Heart left ventricle (tissue), 16 donors: ENCODE data around the gene EIPR1. TPM values are rescaled to one million over a fixed set of nuclear protein-coding genes. Genes with fewer than 3 reads are reported as not detected.

ENCODE experiments used
- ATAC-seq, 4 donors: fragments of 200-7000 bp; cut with Tn5 transposase; one replicate each; pipeline ENCODE4 v1.9.1; 2020 to 2022; ENCODE audit warnings: moderate library complexity in 4 of 4, mild to moderate bottlenecking in 3 of 4, moderate number of reproducible peaks in 1 of 4
- DNase-seq, 5 donors: peaks; one replicate each; pipeline ENCODE4 v3.0.0-alpha.2; 2020
- H3K27ac ChIP-seq, 12 donors: fragments of 200-600 bp; sonication (generic) in 4 of 12; one replicate each; pipeline versions ENCODE4 v1.5.0 to v1.8.0; 2016 to 2022; ENCODE audit warnings: mild to moderate bottlenecking in 2 of 12
- H3K27me3 ChIP-seq, 9 donors: fragments of 200-600 bp; sonication (generic) in 2 of 9; one replicate each; pipeline versions ENCODE4 v1.5.1 to v1.8.0; 2016 to 2022; ENCODE audit warnings: mild to moderate bottlenecking in 3 of 9
- H3K36me3 ChIP-seq, 9 donors: fragments of 200-600 bp; sonication (generic) in 2 of 9; one replicate each; pipeline versions ENCODE4 v1.5.0 to v1.8.0; 2018 to 2022; ENCODE audit warnings: mild to moderate bottlenecking in 2 of 9
- H3K4me1 ChIP-seq, 12 donors: fragments of 200-600 bp; sonication (generic) in 4 of 12; one replicate each; pipeline versions ENCODE4 v1.5.0 to v1.8.0; 2016 to 2022; ENCODE audit warnings: mild to moderate bottlenecking in 3 of 12
- H3K4me3 ChIP-seq, 12 donors: fragments of 200-600 bp; sonication (generic) in 4 of 12; one replicate each; pipeline versions ENCODE4 v1.5.0 to v1.8.0; 2017 to 2022; ENCODE audit warnings: mild to moderate bottlenecking in 9 of 12, moderate library complexity in 4 of 12
- H3K9me3 ChIP-seq, 12 donors: fragments of 200-600 bp; sonication (generic) in 4 of 12; one replicate each; pipeline versions ENCODE4 v1.5.0 to v1.8.0; 2016 to 2022; ENCODE audit warnings: mild to moderate bottlenecking in 1 of 12
- POLR2A ChIP-seq, 2 donors: fragments of 450-650 bp; IDR thresholded peaks; one replicate each; pipeline ENCODE4 v1.6.1; 2017; ENCODE audit warnings: antibody characterized with exemption in 2 of 2, mild to moderate bottlenecking in 2 of 2, moderate library complexity in 2 of 2
- WGBS, 4 donors: extraction: QIAGEN DNeasy Blood & Tissue Kit in 2 of 4; methylation state at CpG; one replicate each; pipeline versions ENCODE4 v1.1.5 to v1.1.7; 2013 to 2018; 5-methylcytosine and 5-hydroxymethylcytosine counted together
- intact Hi-C, 10 donors: fragments of 100-400 bp; cut with DNase I; formaldehyde crosslinking; loops; one replicate each; pipeline versions ENCODE4 v1.11.1 to v1.14.2; 2022
- polyA plus RNA-seq, 2 donors: library from polyadenylated mRNA; stranded (reverse); fragments of 200-250 nt; gene quantifications; one replicate each; pipeline ENCODE4 v1.2.3, GENCODE V29; 2013
- total RNA-seq, 9 donors: library from RNA; depleted of rRNA in 2 of 9; stranded (reverse); fragments of >200 nt in 2 of 9; fragmentation: NEBNext Ultra II Directional in 3 of 9; extraction: Animal tissue kit (Norgen Biotek cat#: 25700) in 3 of 9; gene quantifications; one replicate each; pipeline versions ENCODE4 v1.1.0 to v1.2.4, GENCODE V29; 2016 to 2023
- TF ChIP-seq, protein P1 (sequence below), 12 donors: fragments of 200-600 bp; sonication (generic) in 4 of 12; IDR thresholded peaks; one replicate each; pipeline versions ENCODE4 v1.5.0 to v1.8.0; 2018 to 2022; ENCODE audit warnings: antibody characterized with exemption in 12 of 12, mild to moderate bottlenecking in 5 of 12
- donor health status: ischemic (EF 13 %, LVEDD 7.1; RV severe dilation, severe dysfunction).
- donor health status: healthy with polysubstance abuse.
- donor health status: DM: no; HTN: yes; CAD: no.
- donor health status: DM: no; HTN: no; CAD: no.
- donor health status: ischemic (EF 25% LVEDD 6.9; RV normal size, moderate dysfunction).
- donor health status: ischemic (EF 25% LVEDD 5.7; RV mildly dilated, moderate dysfunction).
- donor health status: healthy.
- donor health status: DM: yes; HTN: yes; CAD: no.
- donor health status: ischemic (EF 35%, LVEDD 5.7; RV mildly dilated, moderate dysfunction).
- donor health status: nonischemic (EF 11% LVEDD 7.7; RV severe dilation, severe dysfunction).
- donor health status: DM: yes; HTN: yes; CAD: no.
- donor health status: PGD.
- donor health status: ischemic (EF 29% LVEDD 5.4; RV normal size, mild dysfunction).
- donor health status: nonischemic (EF 23%, LVEDD 6.1; RV moderate dilation, normal function).

The EIPR1 gene
- total and polyA plus RNA-seq, 11 donors = 7.9 to 26.1 (median 13.3) TPM

DNA sequence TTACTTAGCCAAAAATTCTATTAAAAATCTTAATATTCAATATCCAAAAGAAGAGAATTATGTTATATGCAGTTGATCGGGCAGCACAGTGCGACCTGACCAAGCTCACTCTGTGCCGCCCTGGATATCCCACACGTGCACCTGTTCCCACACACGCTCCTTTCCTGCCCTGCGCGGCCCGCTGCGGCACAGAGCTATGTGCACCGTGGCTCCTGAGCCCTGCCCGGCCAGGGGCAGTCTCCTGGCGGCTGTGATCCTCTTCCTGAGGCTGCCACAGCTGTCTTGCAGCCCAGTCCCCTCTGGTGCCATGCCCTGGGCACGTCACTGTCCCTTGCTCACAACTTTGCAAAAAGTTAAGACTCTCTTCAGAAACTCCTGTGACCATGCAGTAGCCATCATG, 31.2 kb upstream of the EIPR1 start:
- Histone ChIP-seq H3K36me3 (peaks cover 0 to 26% (median 0%) of the 10 kb centered on the region in 9 donors), H3K9me3 (no peaks in the 10 kb centered on the region), H3K4me3 (no peak overlapping the region), H3K27ac (no peak overlapping the region), H3K27me3 (no peaks in the 10 kb centered on the region), H3K4me1 (peaks cover 0 to 28% (median 11%) of the 10 kb centered on the region in 12 donors)
- ATAC-seq = peak in 1 of 4 donors; percentile 21
- intact Hi-C loops = no loop called here
- 95 to 98% (median 97%) methylated on average over 13 of the region's 13 CpGs for WGBS, 4 donors
- no peak for DNase-seq
- no peak for TF ChIP-seq POLR2A (IDR thresholded peaks at IDR 0.05)
- TF ChIP-seq, protein P1, sequence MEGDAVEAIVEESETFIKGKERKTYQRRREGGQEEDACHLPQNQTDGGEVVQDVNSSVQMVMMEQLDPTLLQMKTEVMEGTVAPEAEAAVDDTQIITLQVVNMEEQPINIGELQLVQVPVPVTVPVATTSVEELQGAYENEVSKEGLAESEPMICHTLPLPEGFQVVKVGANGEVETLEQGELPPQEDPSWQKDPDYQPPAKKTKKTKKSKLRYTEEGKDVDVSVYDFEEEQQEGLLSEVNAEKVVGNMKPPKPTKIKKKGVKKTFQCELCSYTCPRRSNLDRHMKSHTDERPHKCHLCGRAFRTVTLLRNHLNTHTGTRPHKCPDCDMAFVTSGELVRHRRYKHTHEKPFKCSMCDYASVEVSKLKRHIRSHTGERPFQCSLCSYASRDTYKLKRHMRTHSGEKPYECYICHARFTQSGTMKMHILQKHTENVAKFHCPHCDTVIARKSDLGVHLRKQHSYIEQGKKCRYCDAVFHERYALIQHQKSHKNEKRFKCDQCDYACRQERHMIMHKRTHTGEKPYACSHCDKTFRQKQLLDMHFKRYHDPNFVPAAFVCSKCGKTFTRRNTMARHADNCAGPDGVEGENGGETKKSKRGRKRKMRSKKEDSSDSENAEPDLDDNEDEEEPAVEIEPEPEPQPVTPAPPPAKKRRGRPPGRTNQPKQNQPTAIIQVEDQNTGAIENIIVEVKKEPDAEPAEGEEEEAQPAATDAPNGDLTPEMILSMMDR (IDR thresholded peaks at IDR 0.05) = no peak

DNA sequence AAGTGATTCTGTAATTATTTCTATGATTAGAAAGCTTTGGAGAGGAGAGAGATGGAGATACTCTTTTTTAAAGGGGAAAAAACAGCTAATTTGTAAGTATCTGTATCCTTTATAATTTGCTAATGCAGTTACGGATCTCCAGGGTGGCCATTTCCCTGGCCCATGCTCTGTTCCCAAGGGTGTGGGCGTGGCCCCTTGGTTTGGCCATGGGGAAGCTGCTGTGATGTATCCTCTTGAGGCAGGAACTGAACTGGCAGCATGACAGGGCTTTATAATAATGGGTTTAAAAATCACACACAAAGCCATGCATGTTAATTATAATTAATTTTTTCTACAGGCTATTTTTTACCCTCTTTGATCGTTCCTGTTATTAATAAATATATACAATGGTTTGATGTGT, 28.9 kb upstream of the EIPR1 start:
- no peak for TF ChIP-seq POLR2A (IDR thresholded peaks at IDR 0.05)
- TF ChIP-seq, protein P1 (IDR thresholded peaks at IDR 0.05) = no peak
- intact Hi-C loops = no loop called here
- Histone ChIP-seq H3K27ac (peak overlapping the region in 9 of 12 donors; percentile 1 to 61 (median 43)), H3K27me3 (no peaks in the 10 kb centered on the region), H3K4me1 (peaks cover 0 to 28% (median 11%) of the 10 kb centered on the region in 12 donors), H3K4me3 (no peak overlapping the region), H3K9me3 (no peaks in the 10 kb centered on the region), H3K36me3 (peaks cover 0 to 47% (median 15%) of the 10 kb centered on the region in 9 donors)
- ATAC-seq = peak in 2 of 4 donors; percentile 65 to 82
- peak; percentile 43 to 75 (median 70) for DNase-seq
- 53 to 66% (median 57%) methylated on average over 3 of the region's 3 CpGs for WGBS, 4 donors

DNA sequence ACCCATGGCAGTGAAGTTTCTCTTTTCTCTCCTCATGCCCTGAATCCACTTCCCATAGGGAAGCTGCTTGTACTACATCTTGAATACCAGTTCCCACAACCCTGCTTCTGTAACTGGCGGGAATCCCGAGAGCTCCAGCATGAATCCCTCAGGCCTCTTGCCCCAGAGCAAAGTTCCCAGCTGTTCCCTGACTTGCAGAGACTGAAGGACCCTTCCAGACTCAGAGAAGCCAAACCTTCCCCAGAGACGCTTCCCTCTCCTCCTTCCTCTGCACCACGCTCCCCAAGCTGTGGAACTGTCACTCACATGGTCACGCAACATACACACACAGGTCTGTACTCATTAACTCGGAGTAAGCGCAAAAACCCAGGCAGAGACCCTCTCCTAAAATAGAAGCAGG, 28.3 kb upstream of the EIPR1 start:
- DNase-seq (peak in 4 of 5 donors; percentile 44 to 69 (median 50)), ATAC-seq (peak in 3 of 4 donors; percentile 57 to 69 (median 58))
- Histone ChIP-seq H3K4me1 (peaks cover 0 to 33% (median 13%) of the 10 kb centered on the region in 12 donors), H3K27ac (peak overlapping the region in 10 of 12 donors; percentile 1 to 61 (median 30)), H3K4me3 (no peak overlapping the region), H3K36me3 (peaks cover 0 to 51% (median 21%) of the 10 kb centered on the region in 9 donors), H3K27me3 (no peaks in the 10 kb centered on the region), H3K9me3 (no peaks in the 10 kb centered on the region)
- intact Hi-C loops = no loop called here
- 71 to 76% (median 76%) methylated on average over 7 of the region's 7 CpGs for WGBS, 4 donors
- TF ChIP-seq, protein P1 (IDR thresholded peaks at IDR 0.05) = no peak

DNA sequence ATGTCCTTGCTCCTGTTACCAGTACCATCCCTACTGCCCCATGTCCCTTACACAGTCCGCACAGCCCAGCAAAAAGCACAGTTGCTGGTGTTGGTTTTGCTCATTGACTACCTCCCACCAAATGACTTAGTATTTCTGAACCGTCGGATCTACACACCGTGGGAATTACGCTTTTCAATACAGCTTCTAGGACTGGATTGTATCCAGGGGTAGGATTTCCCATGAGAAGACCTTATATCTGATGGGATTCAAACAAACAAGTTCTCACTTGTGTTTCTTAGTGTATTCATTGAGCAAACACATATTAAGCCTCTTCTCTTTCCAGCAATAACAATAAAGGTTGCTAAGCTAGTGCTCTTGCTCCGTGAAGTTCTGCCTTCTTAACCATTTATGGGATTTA, 27.7 kb upstream of the EIPR1 start:
- Histone ChIP-seq H3K4me1 (peaks cover 2 to 39% (median 17%) of the 10 kb centered on the region in 12 donors), H3K27ac (peak overlapping the region in 9 of 12 donors; percentile 4 to 61 (median 44)), H3K9me3 (no peaks in the 10 kb centered on the region), H3K36me3 (peaks cover 0 to 52% (median 21%) of the 10 kb centered on the region in 9 donors), H3K27me3 (no peaks in the 10 kb centered on the region), H3K4me3 (no peak overlapping the region)
- TF ChIP-seq POLR2A (IDR thresholded peaks at IDR 0.05) = no peak
- TF ChIP-seq, protein P1 (IDR thresholded peaks at IDR 0.05) = no peak
- intact Hi-C loops = no loop called here
- peak in 3 of 4 donors; percentile 28 to 55 (median 41) for ATAC-seq
- DNase-seq = no peak
- 54 to 75% (median 68%) methylated on average over 6 of the region's 6 CpGs for WGBS, 4 donors
